Retinal pigment epithelial cell (primary cell): ENCODE results near the gene SREK1.

Experiments used
- DNase-seq: peaks from one replicate; pipeline ENCODE4 v3.0.0-alpha.2; 2010; ENCODE audit warnings: low read depth
- H3K4me3 ChIP-seq: 2 replicates; pipeline ENCODE4 v1.5.1; 2011; ENCODE audit warnings: mild to moderate bottlenecking, low read length, control low read depth, moderate library complexity
- CTCF ChIP-seq: conservative IDR thresholded peaks from 2 replicates; pipeline ENCODE4 v1.5.1; 2011; ENCODE audit warnings: low read depth, low read length, control low read depth, inconsistent platforms

The SREK1 gene

GRCh38 chr5:66164044-66164790, 20.1 kb downstream of the SREK1 start:
- H3K4me3 ChIP-seq = no peak overlapping the region
- no peak for DNase-seq
- TF ChIP-seq CTCF = no peak

GRCh38 chr5:66168226-66168625, 24.1 kb downstream of the SREK1 start:
- no peak overlapping the region for H3K4me3 ChIP-seq
- no peak for DNase-seq
- no peak for TF ChIP-seq CTCF

GRCh38 chr5:66169534-66169933, 25.4 kb downstream of the SREK1 start:
- H3K4me3 ChIP-seq = no peak overlapping the region
- TF ChIP-seq CTCF = no peak
- no peak for DNase-seq

GRCh38 chr5:66170195-66170919, 26.3 kb downstream of the SREK1 start:
- TF ChIP-seq CTCF = no peak
- no peak overlapping the region for H3K4me3 ChIP-seq
- no peak for DNase-seq

GRCh38 chr5:66171349-66172344, 27.5 kb downstream of the SREK1 start:
- no peak overlapping the region for H3K4me3 ChIP-seq
- DNase-seq = peak; percentile 18
- TF ChIP-seq CTCF = peak; percentile 61

- no peak overlapping the region for H3K4me3 ChIP-seq
- peak; percentile 55 for TF ChIP-seq CTCF
- DNase-seq = no peak
These were observed 30.2 kb downstream of the SREK1 start for GRCh38 chr5:66174338-66174737.
